Parathyroid adenoma (tissue), 2 donors: Measurements from ENCODE around the gene LHX1.

Experiments used
- H2AFZ ChIP-seq: fragments of 300-600 bp; sonication (generic); one replicate; pipeline ENCODE4 v1.7.0; 2017; ENCODE audit warnings: antibody characterized with exemption, mild to moderate bottlenecking
- H3K27ac ChIP-seq: fragments of 300-600 bp; sonication (generic); one replicate; pipeline ENCODE4 v1.7.0; 2017
- H3K27me3 ChIP-seq: fragments of 300-600 bp; sonication (generic); one replicate; pipeline ENCODE4 v1.7.0; 2017; ENCODE audit warnings: low read length; ENCODE audit not compliant: control insufficient read depth, insufficient read depth
- H3K36me3 ChIP-seq: fragments of 300-600 bp; sonication (generic); one replicate; pipeline ENCODE4 v1.7.0; 2017; ENCODE audit warnings: low read length; ENCODE audit not compliant: control insufficient read depth, insufficient read depth
- H3K4me1 ChIP-seq: fragments of 300-600 bp; sonication (generic); one replicate; pipeline ENCODE4 v1.7.0; 2017; ENCODE audit warnings: control low read depth
- H3K4me2 ChIP-seq: fragments of 300-600 bp; sonication (generic); one replicate; pipeline ENCODE4 v1.7.0; 2017; ENCODE audit warnings: low read length
- H3K4me3 ChIP-seq: fragments of 300-600 bp; sonication (generic); one replicate; pipeline ENCODE4 v1.7.0; 2017; ENCODE audit warnings: low read depth, low read length
- H3K79me2 ChIP-seq: fragments of 300-600 bp; sonication (generic); one replicate; pipeline ENCODE4 v1.7.0; 2017; ENCODE audit warnings: control low read depth
- H3K9ac ChIP-seq: fragments of 300-600 bp; sonication (generic); one replicate; pipeline ENCODE4 v1.7.0; 2017; ENCODE audit warnings: mild to moderate bottlenecking
- H3K9me3 ChIP-seq: fragments of 300-600 bp; sonication (generic); one replicate; pipeline ENCODE4 v1.7.0; 2017; ENCODE audit warnings: low read length; ENCODE audit not compliant: control insufficient read depth
- TF ChIP-seq, protein P1 (sequence below): fragments of 300-600 bp; sonication (generic); IDR thresholded peaks from one replicate; pipeline ENCODE4 v1.7.0; 2017; ENCODE audit warnings: antibody characterized with exemption, mild to moderate bottlenecking
- donor health status: primary hyperparathyroidism.

LHX1 gene

DNA sequence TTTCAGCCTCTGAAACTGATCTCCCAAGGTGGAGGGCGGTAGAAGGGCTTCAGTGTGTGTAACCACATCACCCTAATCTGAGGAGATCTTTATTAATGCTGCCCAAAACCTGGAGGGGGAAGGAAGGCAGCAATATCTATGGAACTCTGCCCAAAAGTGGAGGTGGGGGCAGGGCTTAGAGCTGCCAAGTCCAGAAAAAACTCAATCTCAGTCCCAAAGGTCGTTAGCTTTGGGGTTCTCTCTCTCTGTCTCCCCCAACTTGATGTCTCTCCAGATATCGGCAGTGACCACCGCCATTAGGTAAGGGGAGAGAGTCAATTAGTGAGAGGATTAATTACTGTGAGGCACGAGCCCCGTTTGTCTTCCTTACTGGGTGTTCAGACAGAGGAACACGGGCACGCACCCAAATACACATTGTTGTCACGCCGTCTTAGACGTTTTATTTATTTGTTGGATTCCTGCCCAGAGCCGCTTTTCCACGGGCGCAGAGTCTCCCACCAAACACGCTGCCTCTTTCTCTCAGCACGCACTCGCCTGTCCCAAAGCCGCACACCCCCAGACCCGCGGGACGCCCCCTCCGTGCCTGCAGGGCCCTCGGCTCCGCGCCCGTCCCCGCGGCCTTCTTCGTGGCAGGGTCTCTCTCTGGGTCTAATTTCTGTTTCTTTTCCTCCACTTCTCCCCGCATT is 5.4 kb upstream of the LHX1 start:
- H3K4me1 ChIP-seq, result no peaks in the 10 kb centered on the region
- no peaks in the 10 kb centered on the region for H3K36me3 ChIP-seq

DNA sequence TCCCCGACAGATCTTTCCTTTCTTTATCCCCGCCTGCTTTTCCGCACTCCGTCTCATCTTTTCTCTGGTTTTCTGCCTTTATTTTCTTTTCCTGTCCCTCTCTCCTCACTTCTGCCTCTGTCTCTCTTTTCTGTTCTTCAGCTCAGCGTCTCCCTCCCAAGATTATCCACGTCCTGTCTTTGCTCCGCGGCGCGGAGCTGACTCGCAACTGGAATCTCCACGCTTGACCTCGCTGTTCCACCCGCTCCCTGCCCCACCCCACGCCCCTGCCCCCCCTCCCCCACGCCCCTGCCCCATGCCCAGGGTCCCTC is 4.9 kb upstream of the LHX1 start:
- Histone ChIP-seq H3K27ac (no peak overlapping the region), H3K4me2 (peak overlapping the region; percentile 37), H3K9ac (no peak overlapping the region), H3K27me3 (peaks cover 39% of the 10 kb centered on the region), H2AFZ (no peak overlapping the region), H3K36me3 (no peaks in the 10 kb centered on the region), H3K4me3 (no peak overlapping the region), H3K4me1 (no peaks in the 10 kb centered on the region), H3K9me3 (no peaks in the 10 kb centered on the region), H3K79me2 (no peaks in the 10 kb centered on the region)
- TF ChIP-seq, protein P1, sequence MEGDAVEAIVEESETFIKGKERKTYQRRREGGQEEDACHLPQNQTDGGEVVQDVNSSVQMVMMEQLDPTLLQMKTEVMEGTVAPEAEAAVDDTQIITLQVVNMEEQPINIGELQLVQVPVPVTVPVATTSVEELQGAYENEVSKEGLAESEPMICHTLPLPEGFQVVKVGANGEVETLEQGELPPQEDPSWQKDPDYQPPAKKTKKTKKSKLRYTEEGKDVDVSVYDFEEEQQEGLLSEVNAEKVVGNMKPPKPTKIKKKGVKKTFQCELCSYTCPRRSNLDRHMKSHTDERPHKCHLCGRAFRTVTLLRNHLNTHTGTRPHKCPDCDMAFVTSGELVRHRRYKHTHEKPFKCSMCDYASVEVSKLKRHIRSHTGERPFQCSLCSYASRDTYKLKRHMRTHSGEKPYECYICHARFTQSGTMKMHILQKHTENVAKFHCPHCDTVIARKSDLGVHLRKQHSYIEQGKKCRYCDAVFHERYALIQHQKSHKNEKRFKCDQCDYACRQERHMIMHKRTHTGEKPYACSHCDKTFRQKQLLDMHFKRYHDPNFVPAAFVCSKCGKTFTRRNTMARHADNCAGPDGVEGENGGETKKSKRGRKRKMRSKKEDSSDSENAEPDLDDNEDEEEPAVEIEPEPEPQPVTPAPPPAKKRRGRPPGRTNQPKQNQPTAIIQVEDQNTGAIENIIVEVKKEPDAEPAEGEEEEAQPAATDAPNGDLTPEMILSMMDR, result no peak

More for the DNA sequence above, 5.4 kb upstream of the LHX1 start:
- Histone ChIP-seq H2AFZ (no peak overlapping the region), H3K4me2 (peak overlapping the region; percentile 37), H3K27ac (no peak overlapping the region), H3K4me3 (no peak overlapping the region), H3K79me2 (no peaks in the 10 kb centered on the region), H3K27me3 (peaks cover 34% of the 10 kb centered on the region), H3K9me3 (no peaks in the 10 kb centered on the region), H3K9ac (no peak overlapping the region)
- TF ChIP-seq, protein P1, result no peak

DNA sequence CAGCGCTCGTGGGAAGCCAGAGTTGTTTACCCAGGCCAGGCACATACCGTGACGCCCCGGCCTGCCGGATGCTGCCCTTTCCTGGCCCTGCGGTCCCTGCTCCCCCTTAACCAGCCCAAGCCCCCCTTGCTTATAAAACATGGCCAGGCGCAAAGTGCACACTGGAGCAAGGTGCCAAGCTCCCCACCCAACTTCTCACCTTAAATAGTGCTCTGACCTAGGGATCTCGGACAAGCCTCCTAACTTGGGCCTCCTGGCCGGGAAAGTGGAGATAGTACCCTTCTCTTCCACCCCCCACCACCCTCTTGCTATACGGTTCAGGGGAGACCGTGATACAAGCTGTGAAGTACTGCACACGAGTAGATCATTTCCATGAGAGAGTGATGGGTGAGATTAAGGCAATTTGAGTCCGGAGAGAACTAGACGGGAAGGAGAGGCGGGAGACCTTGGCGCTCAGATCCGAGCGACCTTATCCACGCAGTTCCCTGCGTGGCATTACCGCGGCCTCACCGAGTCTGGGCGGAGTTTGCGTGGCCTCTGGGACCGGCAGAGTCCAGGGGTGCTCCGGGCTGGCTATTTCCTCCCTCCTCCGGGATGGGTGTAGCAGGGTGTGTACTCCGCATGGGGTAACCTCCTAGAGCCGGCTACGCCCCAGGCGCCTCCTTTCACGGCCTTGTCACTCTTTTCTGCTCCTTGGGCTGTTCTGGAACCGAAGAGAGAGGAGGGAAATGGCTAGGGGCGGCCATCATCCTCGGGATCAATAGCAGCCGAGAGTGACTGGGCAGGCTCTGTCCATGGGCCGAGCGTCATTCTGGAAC is 4.4 kb upstream of the LHX1 start:
- no peak overlapping the region for H2AFZ ChIP-seq
- no peak overlapping the region for H3K4me3 ChIP-seq
- peaks cover 44% of the 10 kb centered on the region for H3K27me3 ChIP-seq
- no peak overlapping the region for H3K27ac ChIP-seq
- no peaks in the 10 kb centered on the region for H3K4me1 ChIP-seq
- H3K9me3 ChIP-seq, result no peaks in the 10 kb centered on the region
- no peak overlapping the region for H3K9ac ChIP-seq
- no peaks in the 10 kb centered on the region for H3K36me3 ChIP-seq
- TF ChIP-seq, protein P1, result no peak
- no peaks in the 10 kb centered on the region for H3K79me2 ChIP-seq
- no peak overlapping the region for H3K4me2 ChIP-seq

DNA sequence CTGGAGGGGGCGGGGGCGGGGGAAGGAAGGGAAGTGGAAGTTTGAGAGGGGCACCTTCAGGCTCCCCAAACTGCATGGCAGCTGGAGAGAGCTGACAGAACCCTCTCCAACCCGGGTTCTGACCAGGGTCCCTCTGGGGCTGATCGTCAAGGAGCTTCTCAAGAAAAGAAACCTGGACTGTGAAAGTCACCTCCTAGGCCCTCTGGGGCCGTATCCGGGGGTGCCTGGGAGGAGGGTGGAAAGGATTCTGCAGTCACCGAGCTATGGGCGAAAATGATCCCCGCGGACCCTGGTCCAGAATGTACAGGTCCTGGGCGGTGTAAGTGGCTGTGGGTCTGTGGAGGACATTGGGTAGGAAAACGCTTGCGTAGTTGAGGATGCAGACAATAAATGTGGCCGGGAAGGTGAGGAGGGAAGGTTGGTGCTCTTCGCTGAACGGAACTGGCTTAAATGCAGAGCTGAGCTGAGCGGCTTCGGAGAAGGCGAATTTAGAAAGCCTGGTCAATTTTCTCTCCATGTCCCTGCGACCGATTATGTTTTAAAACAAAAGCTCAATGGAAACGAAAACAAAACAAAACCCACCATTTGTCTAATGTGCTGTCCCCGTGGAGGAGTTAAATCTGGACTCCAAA is 3.6 kb upstream of the LHX1 start:
- no peaks in the 10 kb centered on the region for H3K9me3 ChIP-seq
- no peaks in the 10 kb centered on the region for H3K79me2 ChIP-seq
- no peak overlapping the region for H3K9ac ChIP-seq
- H3K4me2 ChIP-seq, result peak overlapping the region; percentile 11
- no peak overlapping the region for H3K27ac ChIP-seq
- H3K4me1 ChIP-seq, result no peaks in the 10 kb centered on the region
- H3K27me3 ChIP-seq, result peaks cover 51% of the 10 kb centered on the region
- H3K36me3 ChIP-seq, result no peaks in the 10 kb centered on the region
- H3K4me3 ChIP-seq, result no peak overlapping the region
- TF ChIP-seq, protein P1, result no peak
- no peak overlapping the region for H2AFZ ChIP-seq
